ENCODE data around the gene CCNB2.
"Not testable (repeated sequence)": the region's sequence is repeated elsewhere in the genome, so short reads cannot be mapped to it uniquely, and the experiment has no call there.

Gene CCNB2

DNA sequence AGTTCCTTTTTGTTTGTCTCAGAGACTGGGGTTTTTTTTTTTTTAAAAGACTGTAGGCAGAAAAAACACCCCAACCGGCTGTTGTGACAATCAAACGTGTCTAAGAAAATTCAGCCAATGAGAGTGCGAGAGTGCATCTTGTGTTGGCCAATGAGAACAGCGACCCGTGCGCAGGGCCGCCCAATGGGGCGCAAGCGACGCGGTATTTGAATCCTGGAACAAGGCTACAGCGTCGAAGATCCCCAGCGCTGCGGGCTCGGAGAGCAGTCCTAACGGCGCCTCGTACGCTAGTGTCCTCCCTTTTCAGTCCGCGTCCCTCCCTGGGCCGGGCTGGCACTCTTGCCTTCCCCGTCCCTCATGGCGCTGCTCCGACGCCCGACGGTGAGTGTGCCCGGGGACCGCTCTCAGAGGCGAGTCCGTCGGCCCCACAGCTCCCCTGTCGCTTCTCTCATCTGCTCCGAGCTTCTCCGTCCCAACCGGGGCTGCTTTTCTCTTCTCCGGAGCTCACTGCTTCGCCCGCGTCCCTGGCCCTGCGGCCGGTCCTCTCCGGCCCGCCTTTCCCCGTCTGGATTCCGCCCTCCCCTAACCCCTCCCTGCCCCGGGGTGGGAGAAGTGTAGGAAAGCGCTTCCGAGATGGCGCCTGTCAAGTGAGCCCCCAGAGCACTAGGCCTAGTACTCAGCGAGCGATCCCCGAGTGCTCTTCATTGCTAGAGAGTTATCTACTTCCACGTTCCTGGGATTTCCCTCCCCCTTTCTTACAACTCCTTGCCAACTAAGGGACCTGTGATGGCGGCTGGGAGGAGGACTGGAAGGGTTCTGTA, at the start of gene CCNB2:
TSS of gene CCNB2 (plus strand) at position 235 of the 821 bp plus-strand sequence. CDS start at position 358, 123 bp downstream.
- DNase-seq: peak; percentile 92

DNA sequence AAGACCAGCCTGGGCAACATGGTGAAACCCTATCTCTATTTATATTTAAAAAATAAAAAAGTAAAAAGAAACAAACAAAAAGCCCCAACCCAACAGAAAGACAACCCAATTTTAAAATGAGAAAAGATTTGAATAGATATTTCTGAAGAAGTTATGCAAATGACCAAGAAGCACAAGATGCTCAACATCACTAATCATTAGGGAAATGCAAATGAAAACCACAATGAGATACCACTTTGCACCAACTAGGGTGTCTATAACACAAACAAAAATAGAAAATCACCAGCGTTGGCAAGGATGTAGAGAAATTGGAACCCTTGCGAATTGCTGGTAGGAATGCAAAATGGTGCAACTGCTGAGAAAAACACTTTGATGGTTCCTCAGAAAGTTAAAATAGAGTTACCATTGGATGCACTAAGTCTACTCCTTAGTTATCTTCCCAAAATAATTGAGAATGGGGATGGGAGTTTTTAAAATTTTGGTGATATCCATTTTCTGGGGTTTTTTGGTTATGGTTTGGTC, 45.8 kb upstream of the CCNB2 start:
- no peak for DNase-seq

- DNase-seq: no peak
Measured at GRCh38 chr15:59060348-59060747, 44.6 kb upstream of the CCNB2 start.

GRCh38 chr15:59063042-59063441, 41.9 kb upstream of the CCNB2 start:
- no peak for DNase-seq

DNA sequence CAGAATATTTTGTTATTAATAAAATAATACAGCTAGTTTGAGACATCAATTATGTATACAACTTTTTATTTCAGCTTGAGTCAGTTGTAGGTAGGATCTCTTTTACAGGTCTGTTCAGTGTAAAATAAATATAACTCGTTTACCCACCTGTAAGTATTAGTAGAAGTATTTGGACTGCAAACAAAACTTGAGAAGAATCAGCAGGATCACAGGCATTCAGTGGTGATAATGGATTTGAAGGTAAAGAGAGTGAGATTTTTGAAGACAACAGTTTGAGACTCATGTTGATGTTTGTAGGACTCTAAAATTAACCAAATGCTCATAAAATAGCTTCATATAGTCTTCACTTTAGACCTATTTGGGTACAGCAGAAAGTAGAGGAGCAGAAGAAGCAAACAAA, 35.5 kb upstream of the CCNB2 start:
- DNase-seq: no peak

- no peak for DNase-seq
Measured at GRCh38 chr15:59074607-59075006, 30.3 kb upstream of the CCNB2 start.

DNA sequence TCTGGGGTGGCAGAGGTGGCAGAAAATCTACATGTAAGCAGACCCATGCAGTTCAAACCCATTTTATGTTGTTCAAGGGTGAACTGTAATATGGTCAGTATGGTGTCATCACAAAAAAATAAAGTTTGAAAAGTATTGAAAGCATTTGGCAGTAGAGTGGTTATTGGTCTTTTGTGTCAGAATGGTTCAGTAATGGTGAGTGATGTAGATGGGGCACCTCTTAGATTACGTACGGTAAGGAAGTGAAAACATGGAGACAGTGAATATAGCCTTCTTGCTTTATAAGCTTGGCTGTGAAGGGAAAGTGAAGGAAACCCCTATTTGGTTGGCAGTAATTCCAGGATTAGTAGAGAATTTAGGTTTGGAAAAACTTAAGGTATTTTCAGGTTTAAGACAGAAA, 17.2 kb upstream of the CCNB2 start:
- no peak for DNase-seq

DNA sequence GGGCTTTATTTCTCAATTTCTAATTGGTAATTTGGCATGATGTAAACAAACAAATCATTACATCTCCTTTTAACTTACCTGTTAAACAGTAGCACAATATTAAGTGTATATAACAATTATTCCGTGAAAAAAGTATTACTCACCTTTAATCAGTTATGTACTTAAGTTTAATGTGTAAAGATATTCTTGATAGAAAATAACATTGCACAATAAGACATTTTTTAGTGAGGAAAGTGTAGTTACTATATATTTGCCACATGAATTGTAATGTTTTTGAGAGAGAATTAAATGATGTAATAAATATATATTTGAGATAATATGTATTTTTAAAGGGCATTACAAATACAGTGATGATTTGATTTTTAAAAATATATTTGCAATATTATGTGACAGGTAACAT, 10.9 kb upstream of the CCNB2 start:
- DNase-seq: no peak

GRCh38 chr15:59096429-59096828, 8.5 kb upstream of the CCNB2 start:
- no peak for DNase-seq

DNA sequence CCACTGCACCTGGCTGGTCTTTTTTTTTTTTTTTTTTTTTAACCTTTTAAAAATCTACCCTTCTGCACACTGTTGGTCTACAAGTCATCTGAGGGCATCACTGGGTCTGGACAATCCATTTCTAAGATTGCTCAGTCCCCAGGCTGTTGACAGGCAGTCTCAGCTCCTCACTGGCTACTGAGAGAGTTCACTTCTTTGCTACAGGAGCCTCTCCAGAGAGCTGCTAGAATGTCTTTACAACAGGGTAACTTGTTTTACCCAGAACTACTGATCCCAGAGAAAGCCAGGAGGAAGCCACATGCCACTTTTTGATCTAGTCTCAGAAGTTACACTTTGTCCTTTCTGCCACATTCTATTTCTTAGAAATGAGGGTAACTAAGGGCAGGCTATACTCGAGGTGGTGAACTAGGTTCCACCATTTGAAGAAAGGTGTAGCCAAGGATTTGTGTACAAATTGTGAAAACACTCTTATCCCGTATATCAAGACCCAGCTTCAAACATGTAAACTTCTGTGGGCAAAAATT, 5.7 kb upstream of the CCNB2 start:
- DNase-seq: no peak

DNA sequence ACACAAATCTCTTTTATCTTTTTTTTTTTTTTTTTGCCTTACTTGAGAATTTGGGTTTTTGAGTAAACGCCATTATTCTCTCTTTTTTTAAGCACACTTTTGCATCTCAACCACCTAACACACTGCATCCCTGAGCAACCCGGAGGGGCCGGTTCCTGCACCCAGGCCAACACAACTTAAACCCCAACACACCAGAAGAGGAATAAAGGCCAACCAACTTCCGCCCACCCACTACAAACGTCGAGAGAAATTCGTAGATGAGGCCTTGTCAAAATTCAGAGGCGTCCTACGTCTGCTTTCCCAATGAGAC, 389 bp upstream of the CCNB2 start:
- no peak for DNase-seq

DNA sequence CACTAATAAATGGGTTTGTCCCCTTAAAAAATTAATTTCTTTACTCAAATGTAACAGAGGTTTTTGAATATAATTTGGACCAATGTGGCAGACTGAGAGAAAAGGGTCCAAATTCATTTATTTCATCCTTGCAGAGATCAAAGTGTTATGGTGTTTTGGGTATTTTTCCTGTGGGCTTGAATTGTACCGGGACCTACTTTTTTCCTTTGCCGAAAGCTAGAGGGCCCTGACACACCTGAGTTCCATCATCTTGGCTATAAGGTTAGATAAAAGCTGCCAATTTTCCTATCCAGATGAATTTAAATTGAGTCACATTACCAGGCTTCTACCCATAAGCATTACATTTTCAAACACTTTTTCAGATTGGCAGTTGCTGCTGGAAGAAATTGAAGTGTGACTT, 908 bp downstream of the CCNB2 start:
- no peak for DNase-seq

DNA sequence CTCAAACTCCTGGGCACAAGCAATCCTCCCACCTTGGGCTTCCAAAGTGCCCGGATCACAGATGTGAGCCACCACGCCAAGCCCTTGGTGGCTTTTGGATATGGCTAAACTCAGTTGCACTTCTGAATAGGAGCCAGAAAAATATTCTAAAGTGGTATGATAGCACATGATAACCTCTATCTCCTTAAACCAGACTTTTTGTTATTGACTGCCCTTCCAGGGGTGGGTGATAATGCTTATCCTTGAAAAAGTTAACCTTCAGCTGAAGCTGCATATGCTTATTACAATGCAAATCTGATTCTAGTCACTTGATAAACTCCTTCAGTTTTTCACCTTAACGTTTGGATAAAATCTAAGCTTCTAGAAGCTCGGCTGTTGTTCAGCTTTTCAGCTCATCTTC, 6.3 kb downstream of the CCNB2 start:
- no peak for DNase-seq

GRCh38 chr15:59115047-59115446, 10.1 kb downstream of the CCNB2 start:
- DNase-seq: no peak

DNA sequence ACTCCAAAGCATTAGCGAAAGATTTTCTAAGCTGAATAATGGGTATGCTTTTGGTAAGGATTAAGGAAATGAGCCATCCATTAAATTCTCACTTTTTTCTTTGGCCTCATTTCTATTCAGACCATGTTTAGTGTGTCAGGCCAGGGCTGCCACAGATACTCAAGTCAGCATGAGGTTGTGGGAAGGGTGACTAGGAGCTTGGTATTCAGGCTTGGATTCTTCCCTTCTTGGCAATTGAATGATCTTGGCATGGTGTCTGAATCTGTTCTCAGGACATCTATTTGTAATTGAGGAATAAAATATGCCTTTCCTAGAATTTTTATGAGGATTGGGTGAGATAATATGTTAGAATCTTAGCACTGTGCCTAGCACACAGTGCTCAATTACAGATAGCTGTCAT, 11.2 kb downstream of the CCNB2 start:
- no peak for DNase-seq

DNA sequence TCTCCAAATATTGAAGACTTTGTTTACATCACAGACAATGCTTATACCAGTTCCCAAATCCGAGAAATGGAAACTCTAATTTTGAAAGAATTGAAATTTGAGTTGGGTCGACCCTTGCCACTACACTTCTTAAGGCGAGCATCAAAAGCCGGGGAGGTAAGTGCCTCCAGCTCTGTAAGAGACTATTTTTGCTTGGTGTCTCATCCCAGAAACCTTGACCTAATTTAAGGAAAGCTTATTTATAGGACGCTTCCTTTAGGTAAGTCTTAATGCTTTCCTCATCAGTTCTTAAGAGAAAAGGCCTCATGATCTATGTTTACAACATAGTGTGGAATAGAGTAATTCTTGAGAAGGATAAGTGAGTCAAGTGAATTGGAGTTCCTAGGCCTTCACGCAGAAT, 11.8 kb downstream of the CCNB2 start:
- DNase-seq: no peak

- no peak for DNase-seq
Measured at GRCh38 chr15:59119625-59120024, 14.7 kb downstream of the CCNB2 start.

GRCh38 chr15:59120937-59121336, 16.0 kb downstream of the CCNB2 start:
- no peak for DNase-seq

DNA sequence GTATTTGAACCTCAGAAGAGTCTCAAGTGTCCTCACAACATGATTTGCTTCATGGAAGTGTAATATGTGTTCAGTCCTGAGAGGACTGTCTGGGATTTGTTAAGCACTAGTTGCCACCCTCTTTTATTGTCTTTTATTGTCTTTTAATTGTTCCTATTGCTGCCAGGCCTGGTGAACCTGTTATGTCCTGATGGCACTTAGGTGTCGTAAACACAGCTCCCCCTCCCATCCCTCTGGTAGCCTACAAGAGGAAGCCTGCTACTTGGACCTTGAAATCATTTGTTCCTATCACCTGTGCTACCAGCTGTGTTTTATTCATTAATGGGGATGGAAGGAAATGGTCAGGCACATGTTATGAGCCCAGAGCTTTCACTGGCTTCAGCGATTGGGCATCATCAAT, 19.3 kb downstream of the CCNB2 start:
- no peak for DNase-seq

DNA sequence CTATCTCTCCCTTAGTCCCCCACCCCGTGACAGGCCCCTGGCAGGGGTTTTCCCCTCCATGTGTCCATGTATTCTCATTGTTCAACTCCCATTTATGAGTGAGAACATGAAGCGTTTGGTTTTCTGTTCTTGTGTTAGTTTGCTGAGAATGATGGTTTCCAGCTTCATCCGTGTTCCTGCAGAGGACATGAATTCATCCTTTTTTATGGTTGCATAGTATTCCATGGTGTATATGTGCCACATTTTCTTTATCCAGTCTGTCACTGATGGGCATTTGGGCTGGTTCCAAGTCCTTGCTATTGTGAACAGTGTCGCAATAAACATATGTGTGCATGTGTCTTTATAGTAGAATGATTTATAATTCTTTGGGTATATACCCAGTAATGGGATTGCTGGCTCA, 20.7 kb downstream of the CCNB2 start:
- DNase-seq: not testable (repeated sequence)

GRCh38 chr15:59127255-59127654, 22.3 kb downstream of the CCNB2 start:
- DNase-seq: not testable (repeated sequence)

GRCh38 chr15:59131456-59131855, 26.5 kb downstream of the CCNB2 start:
- DNase-seq: no peak

DNA sequence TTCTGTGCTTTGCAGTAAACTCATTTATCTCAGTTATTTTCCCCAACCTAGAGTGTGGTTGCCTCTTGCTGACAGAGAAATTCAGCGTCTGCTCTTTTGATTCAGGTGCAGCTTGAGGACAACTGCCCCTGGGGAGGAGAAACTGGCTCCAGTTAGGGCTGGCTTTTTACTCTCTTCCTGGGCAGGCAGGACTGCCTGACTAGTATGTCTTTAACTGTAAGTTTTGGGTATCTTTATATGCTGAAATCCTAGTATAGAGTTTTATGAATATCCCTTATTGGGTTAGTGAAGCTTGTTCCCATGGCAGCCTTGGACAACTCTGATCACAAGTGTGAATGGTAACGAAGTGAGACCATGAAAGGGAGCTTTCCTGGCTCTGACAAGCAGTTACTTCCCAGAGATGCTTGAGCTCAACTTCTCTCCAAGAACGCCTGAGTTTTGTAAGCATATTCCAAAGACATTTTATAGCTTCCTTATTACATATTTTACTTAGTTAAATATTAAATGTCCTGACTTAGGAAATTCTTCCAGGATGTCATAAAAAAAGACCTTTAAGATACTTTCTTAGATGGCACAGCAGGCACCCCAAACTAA, 27.1 kb downstream of the CCNB2 start:
- no peak for DNase-seq

DNA sequence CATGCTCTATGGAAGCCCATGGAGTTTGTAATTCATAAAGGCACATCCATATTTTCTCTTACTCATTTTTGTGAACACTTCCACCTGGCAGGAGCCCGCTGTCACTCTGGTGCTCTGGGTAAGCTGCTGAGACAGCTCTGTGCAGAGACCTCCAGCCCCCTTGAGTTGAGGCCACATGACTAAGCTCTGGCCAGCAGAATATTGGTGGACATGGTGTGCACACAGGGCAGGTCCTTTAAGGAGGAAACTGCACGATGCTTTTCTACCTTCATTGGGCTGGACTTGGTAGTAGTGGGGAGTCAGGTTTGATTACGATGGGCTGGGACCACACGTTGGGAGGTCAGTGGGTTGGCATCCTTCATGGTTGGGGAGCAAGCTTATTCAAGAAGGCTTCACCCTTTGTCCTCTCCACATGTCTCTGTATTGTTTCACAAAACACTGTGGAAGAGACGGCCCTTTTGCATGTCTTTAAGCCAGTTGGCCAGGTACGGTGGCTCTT, 29.0 kb downstream of the CCNB2 start:
- no peak for DNase-seq
